HUES48 (cell line): ENCODE data around the gene UPB1.
"Not testable (repeated sequence)": the region's sequence is repeated elsewhere in the genome, so short reads cannot be mapped to it uniquely, and the experiment has no call there.

Experiments used
- H3K27ac ChIP-seq: one replicate; pipeline ENCODE4 v1.7.0; 2013; ENCODE audit warnings: low read depth, low read length, inconsistent platforms
- H3K27me3 ChIP-seq: 2 replicates; pipeline ENCODE4 v1.6.1; 2013; ENCODE audit warnings: mild to moderate bottlenecking, low read length; ENCODE audit not compliant: control insufficient read depth, insufficient read depth
- H3K36me3 ChIP-seq: 2 replicates; pipeline ENCODE4 v1.6.1; 2013; ENCODE audit warnings: low read length; ENCODE audit not compliant: control insufficient read depth, insufficient read depth
- H3K4me1 ChIP-seq: 2 replicates; pipeline ENCODE4 v1.6.1; 2013; ENCODE audit warnings: mild to moderate bottlenecking, low read length; ENCODE audit not compliant: control insufficient read depth, insufficient read depth
- H3K4me3 ChIP-seq: 2 replicates; pipeline ENCODE4 v1.5.1; 2013; ENCODE audit warnings: mild to moderate bottlenecking, low read depth, low read length
- H3K9ac ChIP-seq: 2 replicates; pipeline ENCODE4 v1.6.1; 2013; ENCODE audit warnings: mild to moderate bottlenecking, low read depth, low read length, moderate library complexity
- H3K9me3 ChIP-seq: 2 replicates; pipeline ENCODE4 v1.6.1; 2013; ENCODE audit warnings: low read length; ENCODE audit not compliant: control insufficient read depth, insufficient read depth

The UPB1 gene

DNA sequence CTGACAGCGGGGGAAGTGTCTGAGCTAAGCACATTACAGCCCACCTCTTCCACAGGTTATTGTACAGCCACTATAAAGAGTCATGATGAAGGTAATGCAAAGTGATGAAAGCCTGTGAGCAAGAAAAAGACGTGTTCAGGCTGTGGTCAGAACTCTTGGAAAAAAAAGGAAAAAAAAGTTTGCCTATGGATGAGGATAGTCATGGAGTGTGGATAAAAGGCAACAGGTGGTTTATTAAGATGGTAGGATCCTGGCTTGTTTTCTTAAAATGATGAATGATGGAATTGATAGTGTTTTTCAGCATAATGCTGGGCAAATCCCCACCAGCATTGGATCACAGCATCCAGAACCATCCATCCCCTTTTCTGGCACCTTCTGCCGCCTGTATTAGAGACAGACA lies 23.1 kb downstream of the UPB1 start:
- H3K36me3 ChIP-seq = no peaks in the 10 kb centered on the region
- no peak overlapping the region for H3K27ac ChIP-seq
- no peaks in the 10 kb centered on the region for H3K9me3 ChIP-seq
- peaks cover 10% of the 10 kb centered on the region for H3K4me1 ChIP-seq
- H3K9ac ChIP-seq = no peak overlapping the region
- H3K27me3 ChIP-seq = no peaks in the 10 kb centered on the region
- no peak overlapping the region for H3K4me3 ChIP-seq

DNA sequence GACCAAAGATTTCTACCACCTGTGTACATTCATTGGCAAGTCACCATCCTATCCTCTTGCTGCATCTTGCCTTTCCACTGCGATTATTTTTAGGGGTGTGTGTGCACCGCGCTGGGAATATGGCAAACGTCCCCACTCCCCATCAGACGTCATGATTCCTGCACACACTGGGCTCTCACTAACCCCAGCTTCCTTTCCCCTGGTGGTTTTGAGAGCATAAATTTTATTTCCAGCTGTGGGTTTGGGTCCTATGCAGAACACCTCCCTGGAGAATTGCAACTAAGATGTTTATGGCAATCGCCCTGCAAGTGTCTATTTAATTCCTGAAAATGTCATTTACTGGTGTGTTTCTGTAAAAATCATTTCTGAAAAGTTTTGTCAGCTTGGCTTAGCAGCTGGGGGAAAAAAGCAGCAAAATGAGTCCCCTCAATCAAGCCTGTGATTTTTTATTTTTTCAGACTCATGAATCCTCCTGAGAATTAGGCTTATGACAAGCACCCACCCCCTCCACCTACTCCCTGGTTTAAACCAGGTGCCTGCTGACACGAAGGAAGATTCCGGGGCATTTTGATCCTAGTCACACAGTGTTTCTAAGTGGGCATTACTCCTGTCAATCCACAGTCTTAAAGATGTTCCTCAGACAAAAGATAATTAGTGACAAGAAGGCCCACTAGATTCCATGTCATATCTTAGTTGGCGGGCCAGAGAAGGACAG lies 23.8 kb downstream of the UPB1 start:
- no peaks in the 10 kb centered on the region for H3K27me3 ChIP-seq
- no peak overlapping the region for H3K9ac ChIP-seq
- no peaks in the 10 kb centered on the region for H3K36me3 ChIP-seq
- no peak overlapping the region for H3K4me3 ChIP-seq
- H3K4me1 ChIP-seq = peaks cover 10% of the 10 kb centered on the region
- no peak overlapping the region for H3K27ac ChIP-seq
- no peaks in the 10 kb centered on the region for H3K9me3 ChIP-seq

DNA sequence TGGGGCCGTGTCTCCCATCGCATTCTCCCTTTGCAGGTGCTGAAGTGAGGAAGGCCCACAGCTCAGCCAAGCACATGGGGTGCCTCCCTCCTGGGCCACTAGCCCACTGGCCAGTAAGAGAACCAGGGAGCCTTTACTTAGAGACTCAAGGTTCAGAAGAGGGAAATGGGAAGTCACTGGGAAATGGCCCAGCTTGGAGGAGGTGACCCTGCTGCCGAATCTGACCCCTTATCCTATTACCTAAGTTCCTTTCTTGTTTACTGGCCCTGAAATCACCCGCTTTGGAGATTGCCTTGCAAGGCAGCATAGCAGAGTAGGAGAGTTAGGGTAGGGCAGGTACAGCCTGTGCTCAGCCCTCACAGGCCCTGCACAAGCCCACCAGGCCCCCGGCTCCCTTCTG lies 24.4 kb downstream of the UPB1 start:
- no peak overlapping the region for H3K9ac ChIP-seq
- no peaks in the 10 kb centered on the region for H3K36me3 ChIP-seq

DNA sequence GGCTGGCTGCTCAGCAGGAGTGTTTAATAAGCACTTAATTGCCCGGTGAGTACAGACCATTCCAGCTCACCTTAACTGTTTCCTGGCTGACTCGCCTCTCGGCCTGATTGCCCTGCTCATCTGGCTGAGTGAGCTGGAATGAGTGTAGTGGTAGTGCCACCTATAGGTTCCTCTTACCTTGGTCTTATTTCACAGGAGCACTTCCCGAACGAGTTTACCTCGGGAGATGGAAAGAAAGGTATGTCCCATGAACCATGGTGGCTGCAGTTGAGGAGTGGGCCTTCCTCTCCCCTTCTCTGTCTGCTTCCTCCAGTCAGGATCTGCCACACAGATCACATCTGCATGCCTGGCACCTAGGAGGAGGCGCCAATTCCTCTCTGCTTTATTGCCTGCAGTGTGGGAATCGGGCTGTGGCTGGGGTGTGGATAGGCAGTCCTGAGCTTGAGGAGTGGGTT lies 26.7 kb downstream of the UPB1 start:
- no peak overlapping the region for H3K27ac ChIP-seq
- H3K36me3 ChIP-seq = no peaks in the 10 kb centered on the region
- H3K9me3 ChIP-seq = no peaks in the 10 kb centered on the region
- H3K9ac ChIP-seq = no peak overlapping the region
- no peak overlapping the region for H3K4me3 ChIP-seq
- no peaks in the 10 kb centered on the region for H3K27me3 ChIP-seq
- H3K4me1 ChIP-seq = peaks cover 3% of the 10 kb centered on the region; the same call in 1 of the 2 replicates

More for the DNA sequence above, 24.4 kb downstream of the UPB1 start:
- Histone ChIP-seq H3K4me1 (peaks cover 10% of the 10 kb centered on the region), H3K27ac (no peak overlapping the region), H3K9me3 (no peaks in the 10 kb centered on the region), H3K27me3 (no peaks in the 10 kb centered on the region), H3K4me3 (no peak overlapping the region)

DNA sequence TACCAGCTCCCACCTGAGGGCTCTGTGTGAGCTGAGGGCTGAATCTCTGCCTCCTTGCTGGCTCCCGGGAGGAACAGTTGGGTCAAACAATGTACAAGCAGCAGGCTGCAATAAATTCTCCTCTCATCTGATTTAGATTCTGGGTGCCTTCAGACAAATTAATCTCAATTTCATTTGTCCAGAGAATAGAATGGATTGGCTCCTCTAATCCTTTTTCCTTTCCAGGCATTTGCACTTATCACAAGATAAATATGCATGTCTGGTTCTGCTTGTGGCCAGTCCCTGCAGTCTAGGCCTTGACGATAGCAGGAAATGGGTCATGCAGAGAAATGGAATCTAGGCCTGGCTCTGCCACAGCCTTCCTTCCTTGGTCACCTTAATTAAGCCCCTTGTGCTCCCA lies 28.7 kb downstream of the UPB1 start:
- no peaks in the 10 kb centered on the region for H3K36me3 ChIP-seq
- no peaks in the 10 kb centered on the region for H3K27me3 ChIP-seq
- H3K9ac ChIP-seq = no peak overlapping the region
- H3K4me1 ChIP-seq = peaks cover 3% of the 10 kb centered on the region; the same call in 1 of the 2 replicates
- no peaks in the 10 kb centered on the region for H3K9me3 ChIP-seq
- no peak overlapping the region for H3K4me3 ChIP-seq
- H3K27ac ChIP-seq = no peak overlapping the region

DNA sequence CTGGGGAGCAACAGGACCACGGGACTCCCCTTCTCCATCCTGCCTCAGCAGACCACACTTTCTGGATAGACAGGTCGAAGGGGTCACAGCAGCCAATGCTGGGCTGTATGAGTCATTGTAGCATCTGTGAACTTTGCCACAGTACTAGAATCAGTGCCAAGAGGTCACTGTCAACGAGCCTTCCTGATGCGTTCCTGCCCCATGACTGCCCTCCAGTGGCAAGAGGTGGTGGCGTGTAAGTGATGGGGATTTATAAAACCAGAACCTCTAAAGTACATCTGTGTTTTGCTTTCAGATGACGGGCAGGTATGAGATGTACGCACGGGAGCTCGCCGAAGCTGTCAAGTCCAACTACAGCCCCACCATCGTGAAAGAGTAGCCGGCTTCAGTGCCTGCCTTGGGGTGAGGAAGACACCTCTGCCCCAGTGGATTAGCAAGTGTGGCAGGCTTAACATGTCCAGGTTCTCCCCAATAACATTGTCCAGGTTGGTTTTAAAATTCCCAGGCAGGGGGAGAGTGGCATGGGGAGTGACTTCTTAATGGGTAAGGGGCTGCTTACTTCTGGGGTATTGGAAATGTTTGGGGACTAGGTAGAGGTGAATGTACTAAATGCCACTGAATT lies 30.4 kb downstream of the UPB1 start:
- no peak overlapping the region for H3K27ac ChIP-seq
- no peak overlapping the region for H3K9ac ChIP-seq
- H3K9me3 ChIP-seq = no peaks in the 10 kb centered on the region
- no peaks in the 10 kb centered on the region for H3K36me3 ChIP-seq
- no peak overlapping the region for H3K4me3 ChIP-seq
- H3K27me3 ChIP-seq = no peaks in the 10 kb centered on the region
- H3K4me1 ChIP-seq = peaks cover 3% of the 10 kb centered on the region; the same call in 1 of the 2 replicates

DNA sequence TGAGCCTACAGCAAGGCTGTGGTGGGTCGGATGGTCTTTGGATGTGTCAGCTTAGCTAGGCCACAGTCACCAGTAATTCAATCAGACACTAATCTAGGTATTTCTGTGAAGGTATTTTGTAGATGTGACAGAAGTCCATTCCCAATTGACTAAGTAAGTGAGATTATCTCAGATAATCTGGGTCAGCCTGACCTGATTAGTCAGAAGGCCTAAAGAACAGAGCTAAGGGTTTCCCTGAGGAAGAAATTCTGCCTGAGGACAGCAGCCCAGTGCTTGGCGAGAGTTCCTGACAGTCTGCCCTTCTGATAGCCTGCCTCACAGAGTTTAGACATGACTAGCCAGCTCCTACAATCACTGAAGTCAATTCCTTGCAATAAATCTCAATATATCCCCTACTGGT lies 31.1 kb downstream of the UPB1 start:
- H3K27ac ChIP-seq = no peak overlapping the region
- no peaks in the 10 kb centered on the region for H3K36me3 ChIP-seq
- peaks cover 3% of the 10 kb centered on the region; the same call in 1 of the 2 replicates for H3K4me1 ChIP-seq
- no peaks in the 10 kb centered on the region for H3K27me3 ChIP-seq
- H3K9ac ChIP-seq = no peak overlapping the region
- no peaks in the 10 kb centered on the region for H3K9me3 ChIP-seq
- no peak overlapping the region for H3K4me3 ChIP-seq

DNA sequence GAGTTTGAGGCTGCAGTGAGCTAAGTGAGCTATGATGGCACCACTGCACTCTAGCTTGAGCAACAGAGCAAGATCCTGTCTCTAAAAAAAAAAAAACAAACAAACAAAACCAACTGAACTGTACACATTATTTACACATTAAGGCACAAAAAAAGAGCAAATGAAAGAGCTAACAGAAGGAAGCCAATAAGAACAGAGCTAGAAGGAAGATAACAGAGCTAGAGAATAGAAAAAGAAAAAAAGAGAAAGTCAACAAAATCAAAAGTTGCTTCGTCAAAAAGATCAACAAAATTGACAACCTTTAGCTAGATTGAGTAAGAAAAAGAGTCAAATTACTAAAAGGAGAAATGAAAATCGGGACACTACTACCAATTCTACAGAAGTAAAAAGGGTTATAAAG lies 34.8 kb downstream of the UPB1 start:
- Histone ChIP-seq H3K4me3 (no peak overlapping the region), H3K9ac (no peak overlapping the region), H3K36me3 (no peaks in the 10 kb centered on the region), H3K27ac (no peak overlapping the region), H3K9me3 (no peaks in the 10 kb centered on the region), H3K4me1 (no peaks in the 10 kb centered on the region), H3K27me3 (no peaks in the 10 kb centered on the region)

DNA sequence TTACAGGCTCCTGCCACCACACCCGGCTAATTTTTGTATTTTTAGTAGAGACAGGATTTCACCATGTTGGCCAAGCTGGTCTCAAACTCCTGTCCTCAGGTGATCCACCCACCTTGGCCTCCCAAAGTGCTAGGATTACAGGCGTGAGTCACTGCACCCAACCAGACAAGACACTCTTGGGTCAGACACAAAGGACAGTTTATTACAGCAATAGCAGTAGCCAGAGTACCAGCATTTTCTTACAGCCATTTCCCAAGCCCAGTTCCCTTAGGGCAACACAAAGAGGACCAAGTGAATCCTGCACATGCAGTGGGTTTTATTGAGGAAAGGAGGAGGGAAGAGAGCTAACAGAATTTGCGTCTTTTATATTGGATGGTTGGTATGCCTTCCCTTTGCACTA lies 35.8 kb downstream of the UPB1 start:
- not testable (repeated sequence) for H3K4me1 ChIP-seq

DNA sequence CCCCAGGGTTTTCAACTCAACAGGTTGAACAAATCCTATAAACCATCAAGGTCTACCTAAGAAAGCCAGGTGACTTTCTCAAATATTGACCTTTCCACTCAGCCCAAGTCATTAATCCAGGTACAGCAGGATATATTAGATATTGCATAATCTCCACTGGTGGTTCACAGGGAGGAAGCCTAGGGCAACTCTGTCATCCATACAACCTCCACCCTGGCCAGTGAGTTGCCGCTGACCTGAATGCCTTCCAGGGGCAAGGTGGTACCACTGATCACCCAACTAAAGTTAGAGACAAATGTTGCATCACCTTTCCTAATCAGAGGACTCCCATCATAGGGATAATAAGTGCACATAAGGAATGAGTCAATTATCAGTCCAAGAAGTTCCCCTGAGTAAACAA lies 36.9 kb downstream of the UPB1 start:
- no peak overlapping the region for H3K27ac ChIP-seq
- no peaks in the 10 kb centered on the region for H3K9me3 ChIP-seq
- H3K4me3 ChIP-seq = no peak overlapping the region
- no peak overlapping the region for H3K9ac ChIP-seq
- H3K36me3 ChIP-seq = no peaks in the 10 kb centered on the region
- no peaks in the 10 kb centered on the region for H3K4me1 ChIP-seq
- H3K27me3 ChIP-seq = no peaks in the 10 kb centered on the region

More for the DNA sequence above, 35.8 kb downstream of the UPB1 start:
- H3K27me3 ChIP-seq, H3K36me3 ChIP-seq, H3K4me3 ChIP-seq, H3K27ac ChIP-seq, H3K9me3 ChIP-seq, H3K9ac ChIP-seq: not testable (repeated sequence)

DNA sequence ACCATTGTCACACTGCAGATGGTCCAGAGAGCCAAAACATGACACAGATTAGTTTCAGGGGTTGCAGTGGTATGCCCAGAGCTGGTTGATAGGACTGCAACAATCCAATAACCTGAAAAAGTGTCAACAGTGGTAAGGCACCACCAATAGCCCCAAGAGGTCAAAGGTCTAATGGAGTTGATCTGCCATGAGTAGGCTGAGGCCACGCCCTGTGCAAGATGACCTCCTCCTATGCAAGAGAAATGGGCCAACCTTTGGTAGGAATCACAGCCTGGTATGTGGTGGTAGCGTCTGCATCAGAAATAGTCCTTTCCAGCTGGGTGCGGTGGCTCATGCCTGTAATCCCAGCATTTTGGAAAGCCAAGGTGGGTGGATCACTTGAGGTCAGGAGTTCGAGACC lies 40.2 kb downstream of the UPB1 start:
- no peaks in the 10 kb centered on the region for H3K27me3 ChIP-seq
- no peaks in the 10 kb centered on the region for H3K9me3 ChIP-seq
- H3K36me3 ChIP-seq = peaks cover 9% of the 10 kb centered on the region
- H3K27ac ChIP-seq = no peak overlapping the region
- no peak overlapping the region for H3K9ac ChIP-seq
- no peak overlapping the region for H3K4me3 ChIP-seq
- no peaks in the 10 kb centered on the region for H3K4me1 ChIP-seq
